ENCODE results near the gene CACHD1.

- no peak for TF ChIP-seq POLR2AphosphoS5 (IDR thresholded peaks at IDR 0.05)
- TF ChIP-seq POLR2A (IDR thresholded peaks at IDR 0.05): no peak
These were observed 131.3 kb downstream of the CACHD1 start for GRCh38 chr1:64601207-64601606.
